GM12878 (cell line): ENCODE data around the gene ZNF625. TPM values are rescaled to one million over a fixed set of nuclear protein-coding genes. Genes with fewer than 3 reads are reported as not detected.

Experiments used
- ATAC-seq: fragments of 200-7000 bp; cut with Tn5 transposase; 3 replicates; pipeline ENCODE4 v1.9.1; 2020; ENCODE audit warnings: mild to moderate bottlenecking, moderate library complexity
- BruUV-seq: library from RNA; stranded (reverse); fragments of 400-500 nt; replicated peaks from 2 replicates; lab custom pipeline; 2021; lab: Mats Ljungman, UMichigan
- CTCF ChIA-PET: fragments of 300-600 bp; sonication (Branson Sonifier 250); formaldehyde crosslinking; extraction: SDS; loops from one replicate; lab custom pipeline; 2021; ENCODE audit warnings: inconsistent platforms; lab: Yijun Ruan, JAX
- POLR2A ChIA-PET: fragments of 350-600 bp; formaldehyde crosslinking; extraction: SDS; loops from one replicate; lab custom pipeline; 2021; ENCODE audit warnings: inconsistent platforms; lab: Charles Lee
- RAD21 ChIA-PET: fragments of 300-600 bp; sonication (Branson Sonifier 250); formaldehyde crosslinking; loops from one replicate; lab custom pipeline; 2023; ENCODE audit warnings: antibody characterized with exemption; ENCODE audit not compliant: unreplicated experiment; lab: Charles Lee
- SMC1A ChIA-PET: fragments of 300-600 bp; sonication (Branson Sonifier 250); formaldehyde crosslinking; loops from one replicate; lab custom pipeline; 2023; ENCODE audit not compliant: unreplicated experiment, uncharacterized antibody; lab: Charles Lee
- DNase-seq: peaks from one replicate; pipeline ENCODE4 v3.0.0-alpha.2; 2011; ENCODE audit warnings: low read depth, low spot score
- FAIRE-seq: peaks from 3 replicates; lab custom pipeline; 2011; peaks lifted over from hg19 to GRCh38; lab: Jason Lieb, UNC
- H2AFZ ChIP-seq: 2 replicates; pipeline ENCODE4 v1.6.0; 2011; ENCODE audit warnings: low read depth, low read length, control low read depth; ENCODE audit not compliant: control insufficient read depth
- H3K27ac ChIP-seq: 2 replicates; pipeline ENCODE4 v1.5.1; 2011; ENCODE audit warnings: control low read depth; ENCODE audit not compliant: control insufficient read depth, insufficient read depth
- H3K27me3 ChIP-seq, 2 experiments: replicated peaks in 1 of 2; 2 replicates each; pipeline versions ENCODE4 v1.6.0 to v1.6.1; 2011; ENCODE audit warnings: low read length in 1 of 2; ENCODE audit not compliant: control insufficient read depth in 2 of 2, insufficient read depth in 2 of 2
- H3K36me3 ChIP-seq, 2 experiments: 2 replicates each; pipeline ENCODE4 v1.5.1; 2011; ENCODE audit warnings: low read length in 1 of 2; ENCODE audit not compliant: control insufficient read depth in 2 of 2, insufficient read depth in 2 of 2
- H3K4me1 ChIP-seq: 2 replicates; pipeline ENCODE4 v1.6.1; 2011; ENCODE audit warnings: mild to moderate bottlenecking, low read length, moderate library complexity, mixed read lengths; ENCODE audit not compliant: control insufficient read depth, insufficient read depth
- H3K4me2 ChIP-seq: 2 replicates; pipeline ENCODE4 v1.6.0; 2011; ENCODE audit warnings: control low read depth; ENCODE audit not compliant: control insufficient read depth, insufficient read depth
- H3K4me3 ChIP-seq: fragments of 200-600 bp; sonication (generic); 2 replicates; pipeline ENCODE4 v1.5.1; 2016
- H3K79me2 ChIP-seq: 2 replicates; pipeline ENCODE4 v1.6.0; 2011; ENCODE audit warnings: low read length; ENCODE audit not compliant: control insufficient read depth, insufficient read depth
- H3K9ac ChIP-seq: 2 replicates; pipeline ENCODE4 v1.8.0; 2011; ENCODE audit warnings: low read length, control low read depth, mixed read lengths; ENCODE audit not compliant: control insufficient read depth, insufficient read depth
- H3K9me3 ChIP-seq: replicated peaks from 3 replicates; pipeline ENCODE4 v1.5.1; 2011; ENCODE audit warnings: mild to moderate bottlenecking, low read length; ENCODE audit not compliant: control insufficient read depth, insufficient read depth
- H4K20me1 ChIP-seq: 2 replicates; pipeline ENCODE4 v1.6.0; 2011; ENCODE audit not compliant: control insufficient read depth, insufficient read depth
- ATF7 ChIP-seq: fragments of 450-650 bp; IDR thresholded peaks from 2 replicates; pipeline ENCODE4 v1.6.1; 2016; ENCODE audit warnings: low read depth, mild to moderate bottlenecking
- CTCF ChIP-seq, 3 experiments: IDR thresholded peaks in 2 of 3; conservative IDR thresholded peaks in 1 of 3; 2 replicates each; pipeline ENCODE4 v1.5.1; 2011; ENCODE audit warnings: low read depth in 3 of 3, low read length in 3 of 3, mild to moderate bottlenecking in 3 of 3, control low read depth in 2 of 3, moderate library complexity in 2 of 3, inconsistent platforms in 1 of 3, mixed read lengths in 1 of 3; ENCODE audit not compliant: control insufficient read depth in 2 of 3, insufficient read depth in 1 of 3; ENCODE audit errors: extremely low read depth in 1 of 3
- DPF2 ChIP-seq: fragments of 450-650 bp; IDR thresholded peaks from 2 replicates; pipeline ENCODE4 v1.6.1; 2017; ENCODE audit warnings: mild to moderate bottlenecking
- HDAC2 ChIP-seq: fragments of 200-600 bp; sonication (generic); IDR thresholded peaks from 2 replicates; pipeline ENCODE4 v1.6.1; 2017
- MLLT1 ChIP-seq: fragments of 450-650 bp; IDR thresholded peaks from 2 replicates; pipeline ENCODE4 v1.6.1; 2016; ENCODE audit warnings: mild to moderate bottlenecking
- RAD21 ChIP-seq: IDR thresholded peaks from 2 replicates; pipeline ENCODE4 v1.6.1; 2011; ENCODE audit warnings: mild to moderate bottlenecking, low read depth, low read length, moderate library complexity; ENCODE audit not compliant: insufficient read depth
- RAD51 ChIP-seq: fragments of 450-650 bp; IDR thresholded peaks from 2 replicates; pipeline ENCODE4 v1.6.1; 2016; ENCODE audit warnings: moderate library complexity, mild to moderate bottlenecking, inconsistent platforms
- SIN3A ChIP-seq: IDR thresholded peaks from 2 replicates; pipeline ENCODE4 v1.6.1; 2012; ENCODE audit warnings: low read depth, low read length, improper control_type of control experiment
- SMARCA5 ChIP-seq: fragments of 450-650 bp; IDR thresholded peaks from 2 replicates; pipeline ENCODE4 v1.6.1; 2017; ENCODE audit warnings: mild to moderate bottlenecking
- SMC3 ChIP-seq: IDR thresholded peaks from 2 replicates; pipeline ENCODE4 v1.6.1; 2011; ENCODE audit warnings: low read length, improper control_type of control experiment, borderline replicate concordance
- SPI1 ChIP-seq: IDR thresholded peaks from 2 replicates; pipeline ENCODE4 v1.6.1; 2011; ENCODE audit warnings: low read depth, mild to moderate bottlenecking, low read length, moderate library complexity, borderline replicate concordance; ENCODE audit not compliant: insufficient read depth
- TCF3 ChIP-seq: IDR thresholded peaks from 2 replicates; pipeline ENCODE4 v1.6.1; 2012; ENCODE audit warnings: low read depth, mild to moderate bottlenecking, low read length, borderline replicate concordance; ENCODE audit not compliant: insufficient read depth
- YY1 ChIP-seq: IDR thresholded peaks from 2 replicates; pipeline ENCODE4 v1.6.1; 2011; ENCODE audit warnings: low read depth, mild to moderate bottlenecking, low read length
- WGBS: methylation state at CpG from one replicate; pipeline ENCODE4 v1.1.6; 2016; ENCODE audit warnings: low lambda C conversion rate; ENCODE audit not compliant: insufficient replicate concordance, insufficient coverage; ENCODE audit errors: missing lambda C conversion rate; 5-methylcytosine and 5-hydroxymethylcytosine counted together
- in situ Hi-C: fragments of 300-500 bp; cut with MboI; formaldehyde crosslinking; loops from 9 replicates; pipeline ENCODE4 v1.14.3; 2018; ENCODE audit warnings: mixed read lengths
- intact Hi-C: fragments of 100-400 bp; cut with micrococcal nuclease; formaldehyde crosslinking; loops from one replicate; pipeline ENCODE4 v1.14.2; 2022; ENCODE audit not compliant: unreplicated experiment
- polyA plus RNA-seq, 11 experiments: library from polyadenylated mRNA; depleted of rRNA in 4 of 11; unstranded in 6 of 11; stranded (reverse) in 5 of 11; fragments of >200 nt; fragmentation: Nextera tagmentation in 4 of 11; fragmentation: Illumina TruSeq in 1 of 11; extraction: Ambion mirVana in 4 of 11; extraction: Trizol in 1 of 11; gene quantifications; 1 replicate in 1 of 11; 2 replicates in 10 of 11; pipeline versions ENCODE4 v1.2.1 to v1.2.3, GENCODE V29; 2011 to 2016; ENCODE audit warnings: inconsistent platforms in 2 of 11, missing spikeins in 2 of 11, low read depth in 1 of 11
- total RNA-seq, 4 experiments: library from RNA; depleted of rRNA in 3 of 4; stranded (reverse); fragments of >200 nt in 3 of 4; fragmentation: Illumina TruSeq in 1 of 4; extraction: Trizol in 1 of 4; gene quantifications; 2 replicates each; pipeline versions ENCODE4 v1.2.1 to v1.2.3, GENCODE V29; 2013 to 2021
- TF ChIP-seq, protein P1 (sequence below): IDR thresholded peaks from 2 replicates; pipeline ENCODE4 v1.6.1; 2012; ENCODE audit warnings: low read depth, low read length, improper control_type of control experiment

ZNF625 gene
- total and polyA plus RNA-seq, 10 of the 15 experiments (the other 5 are each of a cell fraction or from before 2014, with no cell fraction given): 0.52 to 5.0 (median 1.3) TPM

GRCh38 chr19:12137221-12137940 lies 19.2 kb downstream of the ZNF625 start:
- H3K4me2 ChIP-seq: 0 out of 2 replicates have a peak overlapping the region, but pooled peaks have one; percentile 7
- ATAC-seq (no peak), DNase-seq (no peak), FAIRE-seq (no peak)
- peaks cover 21% of the 10 kb centered on the region for H3K9me3 ChIP-seq
- ChIA-PET POLR2A (interaction anchor here (0.6 to 1.3 kb wide), 3 partner anchors 78 to 264 kb away, joined by 3 to 8 read pairs (median 6); partner anchors contain the start of gene ZNF799), SMC1A (interaction anchor here (1.3 to 1.9 kb wide), 4 partner anchors 47 to 478 kb away, joined by 3 to 9 read pairs (median 5); no protein-coding TSS in a partner anchor), CTCF (interaction anchor here (0.8 to 7.2 kb wide), 9 partner anchors 11 to 478 kb away, joined by 3 to 84 read pairs (median 3); partner anchors contain the start of gene ZNF700), RAD21 (interaction anchor here (0.7 to 1.4 kb wide), 2 partner anchors 339 to 478 kb away, joined by 3 to 4 read pairs; partner anchors contain the start of gene ZNF491)
- H2AFZ ChIP-seq: no peak overlapping the region
- no peak overlapping the region for H3K27ac ChIP-seq
- WGBS: 40% methylated on average over 2 of the region's 7 CpGs
- H3K36me3 ChIP-seq: peaks cover 3 to 28% of the 10 kb centered on the region in 2 experiments
- in situ Hi-C loops: no loop called here
- no peaks in the 10 kb centered on the region for H3K27me3 ChIP-seq
- no peak overlapping the region for H3K9ac ChIP-seq
- peaks cover 3% of the 10 kb centered on the region for H3K4me1 ChIP-seq
- no peak overlapping the region for H3K4me3 ChIP-seq
- H4K20me1 ChIP-seq: no peaks in the 10 kb centered on the region
- BruUV-seq: no TSS peak
- intact Hi-C loops: no loop called here
- H3K79me2 ChIP-seq: peaks cover 4% of the 10 kb centered on the region; the same call in 1 of the 2 replicates
- no peak for TF ChIP-seq SIN3A
- peak; percentile 34 to 51 (median 44); a peak in 4 of 6 replicates for TF ChIP-seq CTCF (IDR thresholded peaks at IDR 0.05 in 2 of 3, conservative IDR thresholded peaks at IDR 0.05 in 1 of 3; ENCODE audit: control insufficient read depth in 2 of 3, extremely low read depth in 1 of 3, insufficient read depth in 1 of 3, low read depth in 3 of 3, low read length in 3 of 3)
- TF ChIP-seq, protein P1, sequence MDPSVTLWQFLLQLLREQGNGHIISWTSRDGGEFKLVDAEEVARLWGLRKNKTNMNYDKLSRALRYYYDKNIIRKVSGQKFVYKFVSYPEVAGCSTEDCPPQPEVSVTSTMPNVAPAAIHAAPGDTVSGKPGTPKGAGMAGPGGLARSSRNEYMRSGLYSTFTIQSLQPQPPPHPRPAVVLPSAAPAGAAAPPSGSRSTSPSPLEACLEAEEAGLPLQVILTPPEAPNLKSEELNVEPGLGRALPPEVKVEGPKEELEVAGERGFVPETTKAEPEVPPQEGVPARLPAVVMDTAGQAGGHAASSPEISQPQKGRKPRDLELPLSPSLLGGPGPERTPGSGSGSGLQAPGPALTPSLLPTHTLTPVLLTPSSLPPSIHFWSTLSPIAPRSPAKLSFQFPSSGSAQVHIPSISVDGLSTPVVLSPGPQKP: no peak
- peak; percentile 48 for TF ChIP-seq RAD21
- TF ChIP-seq DPF2: no peak
- 0 out of 2 replicates have a peak, but pooled peaks have one; percentile 17 for TF ChIP-seq YY1
- no peak for TF ChIP-seq MLLT1
- TF ChIP-seq ATF7: no peak
- TF ChIP-seq HDAC2: no peak
- TF ChIP-seq SMC3: peak; percentile 46; the same call in 1 of the 2 replicates
- no peak for TF ChIP-seq SMARCA5
- no peak for TF ChIP-seq TCF3
- TF ChIP-seq SPI1: no peak
- no peak for TF ChIP-seq RAD51
